Stimulated activated CD4-positive, alpha-beta T cell treated with anti-CD3 and anti-CD28 coated beads, Interleukin-12 subunit alpha, Interleukin-12 subunit beta, amount 100 ng/mL, for 24 hours (primary cell): ENCODE data around the gene MAP3K10.

Experiments
- DNase-seq, 2 experiments: peaks; one replicate each; pipeline ENCODE4 v3.0.0-alpha.2; 2020; ENCODE audit warnings: low read depth in 2 of 2

Gene MAP3K10

DNA sequence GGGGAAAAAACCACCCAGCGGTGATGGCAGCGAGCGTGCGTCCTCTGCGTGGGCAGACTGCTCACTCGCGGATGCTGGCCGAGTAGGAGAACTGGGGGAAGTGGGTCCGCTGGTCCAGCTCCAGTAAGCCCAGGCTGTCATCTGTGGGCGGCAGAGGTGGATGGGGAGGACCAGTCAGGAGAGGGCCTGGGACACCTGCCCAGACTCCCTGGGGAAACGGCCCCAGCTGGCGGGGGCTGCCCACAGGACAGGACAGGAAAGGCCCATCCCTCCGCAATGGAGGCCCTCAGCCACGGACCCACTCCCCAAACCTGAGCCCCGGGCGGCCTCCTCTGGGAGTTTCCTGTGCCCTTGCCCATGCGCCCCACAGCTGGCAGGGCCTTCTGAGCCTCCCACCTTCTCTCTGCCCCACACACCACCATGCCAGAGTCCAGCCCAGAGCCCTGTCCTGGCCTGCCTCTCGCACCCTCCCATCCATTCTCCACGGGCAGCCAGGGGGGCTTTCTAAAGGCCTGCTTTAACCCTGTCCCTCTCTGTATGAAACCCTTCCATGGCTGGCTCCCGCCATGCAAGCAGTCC lies 42.7 kb downstream of the MAP3K10 start:
- DNase-seq = no peak

GRCh38 chr19:40234429-40235237 lies 43.4 kb downstream of the MAP3K10 start:
- DNase-seq = no peak

DNA sequence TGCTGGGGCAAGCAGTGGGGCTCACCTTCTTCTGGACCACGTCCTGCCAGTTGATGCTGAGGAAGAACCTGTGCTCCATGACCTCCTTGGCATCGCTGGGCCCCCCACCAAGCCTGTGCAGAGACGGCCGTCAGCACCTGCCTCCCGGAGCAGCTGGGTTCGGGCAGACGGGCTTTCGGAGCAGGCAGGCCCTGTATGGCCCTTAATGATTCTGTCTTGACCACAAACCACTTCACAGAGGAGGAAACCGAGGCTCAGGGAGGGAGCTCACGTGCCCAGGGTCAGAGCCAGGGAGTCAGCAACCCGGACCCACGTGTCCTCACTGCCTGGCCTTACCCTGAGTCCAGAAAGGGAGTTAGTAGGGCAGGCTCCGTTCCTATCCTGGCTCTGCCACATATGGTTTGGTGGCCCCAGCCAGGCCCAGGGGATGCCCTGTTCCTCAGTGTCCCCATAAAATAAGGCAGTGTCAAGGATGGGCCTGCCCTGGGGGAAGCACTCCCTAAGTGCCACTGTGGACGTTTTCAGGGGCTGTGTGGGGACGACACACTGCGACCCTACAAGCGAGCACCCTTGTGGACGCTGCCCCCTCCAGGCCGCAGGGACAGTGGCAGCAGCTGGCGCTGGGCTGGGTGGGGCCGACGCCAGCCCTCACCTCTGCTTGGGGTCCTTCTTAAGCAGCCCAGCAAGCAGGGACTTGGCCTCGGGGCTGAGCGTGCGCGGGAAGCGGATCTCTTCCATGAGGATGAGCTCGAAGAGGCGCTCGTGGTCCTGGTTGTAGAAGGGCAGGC lies 44.2 kb downstream of the MAP3K10 start:
- no peak for DNase-seq

DNA sequence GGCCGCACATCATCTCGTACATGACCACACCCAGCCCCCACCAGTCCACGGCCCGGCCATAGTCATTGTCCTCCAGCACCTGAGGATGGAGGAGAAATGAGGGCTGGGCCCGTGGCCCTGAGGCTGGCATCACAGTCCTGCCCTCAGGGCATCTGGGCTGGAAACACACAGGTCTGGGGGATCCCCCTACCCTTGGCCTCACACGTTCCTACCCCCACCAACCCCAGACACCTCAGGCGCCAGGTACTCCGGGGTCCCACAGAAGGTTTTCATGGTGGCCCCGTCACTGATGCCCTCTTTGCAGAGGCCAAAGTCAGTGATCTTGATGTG lies 44.8 kb downstream of the MAP3K10 start:
- no peak for DNase-seq

DNA sequence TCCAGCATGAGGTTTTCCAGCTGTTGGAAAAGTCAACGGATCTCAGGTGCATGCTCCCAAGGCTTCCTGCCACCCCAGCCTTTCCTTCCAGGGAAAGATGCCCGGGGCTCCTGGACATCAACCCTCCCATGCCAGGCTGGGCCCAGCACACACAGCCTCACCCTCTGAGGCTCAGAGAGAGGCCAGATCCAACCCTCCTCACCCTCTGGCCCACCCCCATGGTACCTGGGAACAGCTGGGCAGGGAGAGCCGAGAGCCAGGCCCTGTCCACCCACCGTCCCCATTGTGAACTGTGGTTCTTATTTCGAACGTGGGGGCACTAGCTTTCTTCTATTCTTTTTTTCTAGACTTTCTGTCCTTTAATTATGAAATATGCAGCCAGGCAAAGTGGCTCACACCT lies 45.1 kb downstream of the MAP3K10 start:
- DNase-seq = no peak

DNA sequence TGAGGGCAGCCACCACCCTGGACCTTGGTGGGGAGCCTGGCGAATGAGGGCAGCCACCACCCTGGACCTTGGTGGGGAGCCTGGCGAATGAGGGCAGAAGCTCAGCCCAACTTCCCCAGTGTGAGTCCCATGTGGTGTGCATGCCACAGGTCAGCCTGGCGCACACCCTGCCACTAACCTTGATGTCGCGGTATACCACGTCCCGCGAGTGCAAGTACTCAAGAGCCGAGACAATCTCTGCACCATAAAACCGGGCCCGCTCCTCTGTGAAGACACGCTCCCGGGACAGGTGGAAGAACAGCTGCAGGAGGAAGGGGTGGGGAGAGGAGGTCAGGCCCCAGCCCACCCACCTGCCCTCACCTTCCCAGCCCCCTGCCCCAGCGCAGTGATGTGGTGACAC lies 46.6 kb downstream of the MAP3K10 start:
- DNase-seq = no peak

DNA sequence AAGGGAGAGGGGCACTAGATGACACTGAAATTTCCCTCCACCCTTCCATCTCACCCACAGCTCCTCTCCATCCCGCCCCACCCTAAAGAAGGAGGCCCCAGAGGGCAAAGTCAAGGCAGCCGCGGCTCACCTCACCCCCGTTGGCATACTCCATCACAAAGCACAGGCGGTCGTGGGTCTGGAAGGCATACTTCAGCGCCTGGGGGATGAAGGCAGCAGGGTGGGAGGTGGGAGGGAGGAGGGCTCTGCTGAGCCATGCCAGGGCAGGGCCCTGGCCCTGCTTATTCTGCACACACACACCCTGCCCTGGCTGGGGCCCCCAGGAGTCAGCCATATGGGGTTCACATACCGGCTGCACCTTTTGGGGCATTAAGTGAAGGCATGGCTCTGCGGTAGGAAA lies 47.5 kb downstream of the MAP3K10 start:
- DNase-seq = no peak

DNA sequence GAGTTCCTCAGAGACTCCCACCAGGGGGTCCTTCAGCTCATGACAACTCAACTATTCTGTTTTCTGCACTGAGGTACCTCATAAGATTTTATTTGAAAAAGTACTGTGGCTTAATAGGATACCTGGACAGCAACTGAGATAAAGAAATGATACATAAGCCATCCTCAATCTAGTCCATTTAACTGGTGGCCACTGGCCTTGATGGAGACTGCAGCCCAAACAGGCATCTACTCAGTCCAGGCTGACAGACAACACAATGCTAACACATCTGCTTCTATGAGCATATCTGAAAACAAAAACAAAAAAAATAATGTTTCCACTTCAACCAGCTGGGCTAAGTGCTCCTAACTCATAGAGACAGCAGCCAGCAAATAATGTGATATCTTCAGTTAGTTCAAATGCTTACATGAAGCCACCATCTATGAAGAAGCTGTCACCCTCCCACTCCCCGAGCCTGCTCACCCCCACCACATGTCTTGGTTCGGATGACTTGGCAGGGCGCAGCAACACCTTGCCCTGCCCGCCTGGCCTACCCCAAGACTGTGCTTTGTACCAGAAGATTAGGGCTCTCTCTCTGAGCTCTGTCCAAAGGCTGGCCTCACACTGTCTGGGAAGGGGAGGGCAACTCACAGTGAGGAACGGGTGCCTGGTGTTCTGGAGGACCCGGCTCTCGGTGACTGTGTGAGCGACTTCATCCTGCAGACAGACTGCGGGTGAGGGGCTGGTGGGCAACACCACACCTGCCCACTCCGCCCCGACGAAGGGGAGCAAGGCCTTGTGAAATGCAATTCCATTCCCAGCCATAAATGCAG lies 48.4 kb downstream of the MAP3K10 start:
- DNase-seq = no peak

DNA sequence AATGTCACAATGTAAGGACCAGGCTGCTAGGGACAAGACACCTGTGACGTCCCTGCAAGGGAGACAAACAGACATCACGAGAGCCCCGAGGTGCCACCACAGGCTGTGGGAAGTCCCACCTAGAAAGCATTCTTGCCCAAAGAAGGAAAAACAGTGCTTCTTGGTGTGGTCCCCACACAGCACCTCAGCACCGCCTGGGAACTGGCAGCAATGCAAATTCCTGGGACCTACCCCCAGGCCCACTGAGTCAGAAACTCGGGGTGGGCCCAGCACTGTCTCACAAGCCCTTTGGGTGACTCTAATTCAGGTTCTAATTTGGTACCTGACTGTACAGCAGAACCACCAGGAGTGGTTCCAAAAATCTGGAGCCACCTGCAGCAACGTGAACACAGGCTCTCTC lies 49.1 kb downstream of the MAP3K10 start:
- DNase-seq = no peak

DNA sequence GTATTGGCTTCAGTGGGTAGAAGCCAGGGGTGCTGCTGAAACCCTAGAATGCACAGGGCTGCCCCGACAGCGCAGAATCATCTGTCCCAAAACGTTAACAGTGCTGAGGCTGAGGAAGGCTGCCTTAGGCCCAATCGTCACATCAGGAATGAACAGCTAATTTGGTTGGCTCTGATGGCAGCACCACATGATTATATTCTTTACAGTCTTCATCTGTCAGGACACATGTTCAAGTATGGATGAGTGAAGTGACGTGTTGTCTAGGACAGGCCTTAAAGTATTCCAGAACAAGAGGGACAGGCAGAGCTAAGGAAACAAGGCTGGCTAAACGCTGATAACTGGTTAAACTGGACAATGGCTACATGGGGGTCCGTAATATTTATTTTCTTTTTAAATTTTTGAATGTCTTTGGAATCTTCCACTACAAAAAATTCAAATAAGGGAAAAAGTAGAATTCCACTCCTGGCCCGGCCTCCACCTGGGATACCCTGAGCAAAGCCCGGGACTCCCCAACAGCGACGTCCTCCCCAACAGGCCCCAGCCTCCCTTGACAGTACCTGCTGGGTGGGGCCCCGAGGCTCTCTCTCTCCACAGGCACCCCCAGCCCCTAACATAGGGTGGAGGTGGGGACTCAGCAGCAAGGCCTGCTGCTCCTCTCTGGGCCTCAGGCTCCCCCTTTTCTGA lies 50.0 kb downstream of the MAP3K10 start:
- no peak for DNase-seq

GRCh38 chr19:40241809-40242384 lies 50.7 kb downstream of the MAP3K10 start:
- no peak for DNase-seq

- DNase-seq = no peak
Measured at GRCh38 chr19:40242480-40242879, 51.3 kb downstream of the MAP3K10 start.

DNA sequence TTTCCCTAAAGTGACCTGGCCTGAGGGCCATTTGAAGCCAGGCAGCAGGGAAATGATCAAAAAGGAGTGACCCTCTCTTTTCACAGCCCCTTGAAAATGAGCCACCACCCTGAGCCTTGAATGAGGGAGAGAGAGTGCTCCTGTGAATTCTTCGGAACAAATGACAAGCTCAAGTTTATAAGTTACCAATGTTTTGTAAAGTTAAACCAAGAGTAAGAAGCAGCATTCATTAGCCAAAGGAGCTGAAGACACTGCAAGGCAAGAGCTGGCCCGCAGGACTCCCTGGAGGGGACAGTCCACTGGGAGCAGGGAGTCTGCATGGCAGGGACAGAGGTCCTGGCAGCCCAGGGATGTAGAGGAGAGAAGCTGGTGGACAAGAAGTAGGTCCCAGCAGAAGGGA lies 52.0 kb downstream of the MAP3K10 start:
- no peak for DNase-seq

DNA sequence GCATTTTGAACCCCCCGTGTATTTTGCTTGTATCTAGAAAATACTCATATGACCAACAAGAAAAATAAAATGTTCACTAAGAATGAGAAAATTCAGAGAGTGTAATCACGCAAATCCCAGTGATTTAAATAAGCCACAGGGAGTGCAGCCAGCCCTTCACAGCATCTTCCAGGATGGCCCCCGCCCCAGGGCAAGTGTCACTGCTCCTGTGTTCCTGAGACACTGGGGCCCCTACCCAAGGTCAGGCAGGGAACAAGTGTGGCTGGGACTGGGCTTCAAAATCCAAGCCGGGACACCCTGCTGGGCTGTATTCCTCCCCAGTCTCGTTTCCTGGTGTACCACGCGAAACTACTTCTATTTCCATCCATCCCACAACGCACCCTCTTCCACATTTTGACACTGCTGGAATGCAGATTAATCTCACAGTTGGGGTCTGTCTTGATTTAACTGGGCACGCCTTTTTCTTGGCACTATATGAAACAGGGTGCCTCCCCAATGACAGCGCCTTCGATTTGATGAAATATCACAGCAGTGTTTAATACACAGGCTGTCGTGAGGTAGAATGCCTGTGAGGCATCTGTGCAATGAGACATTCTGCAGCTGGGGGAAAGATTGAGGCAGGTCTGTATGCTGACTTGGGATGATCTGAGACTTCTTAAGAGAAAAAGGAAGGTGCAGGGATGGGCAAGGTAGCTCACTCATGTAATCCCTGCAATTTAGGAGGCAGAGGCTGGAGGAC lies 53.5 kb downstream of the MAP3K10 start:
- no peak for DNase-seq

GRCh38 chr19:40245506-40246128 lies 54.4 kb downstream of the MAP3K10 start:
- no peak for DNase-seq

DNA sequence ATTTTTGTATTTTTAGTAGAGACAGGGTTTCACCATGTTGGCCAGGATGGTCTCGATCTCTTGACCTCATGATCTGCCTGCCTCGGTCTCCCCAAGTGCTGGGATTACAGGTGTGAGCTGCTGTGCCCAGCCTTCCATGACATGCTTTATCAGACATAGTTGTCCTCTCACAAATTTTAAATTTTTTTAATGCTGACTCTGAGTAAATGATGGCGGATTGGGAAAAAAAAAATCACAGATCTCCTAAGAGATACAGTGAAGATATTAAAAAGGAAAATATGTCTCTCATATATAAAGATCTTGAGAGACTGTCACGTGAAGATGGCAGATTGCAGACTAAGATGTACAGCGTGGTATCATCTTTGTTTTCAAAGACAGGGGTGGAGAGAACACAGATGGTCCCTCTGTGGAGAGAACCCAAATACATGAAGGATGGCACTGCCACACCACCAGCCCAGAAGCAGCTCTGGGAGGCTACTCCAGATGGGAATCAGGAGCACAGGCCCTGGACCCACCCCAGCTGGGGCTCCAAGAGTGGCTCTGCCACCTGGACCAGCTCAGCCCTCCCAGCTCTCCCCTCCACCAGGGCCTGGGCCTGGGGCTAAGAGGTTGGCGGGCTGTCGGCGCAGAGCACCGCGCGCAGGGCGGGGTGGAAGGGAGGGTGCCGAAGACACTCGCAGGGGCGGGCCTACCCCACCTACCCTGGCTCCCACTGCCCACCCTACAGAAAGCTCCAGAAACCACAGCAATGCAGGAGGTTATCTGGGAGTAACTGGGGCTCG lies 55.3 kb downstream of the MAP3K10 start:
- DNase-seq = no peak

GRCh38 chr19:40247178-40247577 lies 56.0 kb downstream of the MAP3K10 start:
- DNase-seq = no peak

- DNase-seq = no peak
Measured at GRCh38 chr19:40247735-40248262, 56.6 kb downstream of the MAP3K10 start.

DNA sequence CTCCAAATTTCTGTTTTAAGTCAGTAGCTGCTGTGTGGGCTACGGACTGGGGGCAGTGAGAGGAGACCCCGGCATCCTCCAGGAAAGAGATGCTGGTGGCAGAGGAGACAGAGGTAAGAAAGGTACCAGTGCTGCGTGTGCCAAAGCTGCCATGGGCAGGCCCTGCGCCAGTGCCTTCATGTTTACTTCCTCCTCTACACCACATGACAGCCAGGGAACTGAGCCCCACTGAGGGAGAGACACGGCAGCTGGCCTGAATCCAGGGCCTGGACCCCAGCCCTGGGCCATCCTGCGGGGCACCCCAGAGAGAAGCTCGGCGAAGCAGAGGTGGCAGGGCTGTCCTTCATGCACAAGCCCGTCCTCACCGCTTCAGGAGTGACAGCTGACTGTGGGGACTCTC lies 58.0 kb downstream of the MAP3K10 start:
- no peak for DNase-seq
